Measurements from ENCODE around the gene PAFAH2.
A peak's percentile ranks its signal among the peaks of the same experiment; 100 is the strongest.

The PAFAH2 gene

DNA sequence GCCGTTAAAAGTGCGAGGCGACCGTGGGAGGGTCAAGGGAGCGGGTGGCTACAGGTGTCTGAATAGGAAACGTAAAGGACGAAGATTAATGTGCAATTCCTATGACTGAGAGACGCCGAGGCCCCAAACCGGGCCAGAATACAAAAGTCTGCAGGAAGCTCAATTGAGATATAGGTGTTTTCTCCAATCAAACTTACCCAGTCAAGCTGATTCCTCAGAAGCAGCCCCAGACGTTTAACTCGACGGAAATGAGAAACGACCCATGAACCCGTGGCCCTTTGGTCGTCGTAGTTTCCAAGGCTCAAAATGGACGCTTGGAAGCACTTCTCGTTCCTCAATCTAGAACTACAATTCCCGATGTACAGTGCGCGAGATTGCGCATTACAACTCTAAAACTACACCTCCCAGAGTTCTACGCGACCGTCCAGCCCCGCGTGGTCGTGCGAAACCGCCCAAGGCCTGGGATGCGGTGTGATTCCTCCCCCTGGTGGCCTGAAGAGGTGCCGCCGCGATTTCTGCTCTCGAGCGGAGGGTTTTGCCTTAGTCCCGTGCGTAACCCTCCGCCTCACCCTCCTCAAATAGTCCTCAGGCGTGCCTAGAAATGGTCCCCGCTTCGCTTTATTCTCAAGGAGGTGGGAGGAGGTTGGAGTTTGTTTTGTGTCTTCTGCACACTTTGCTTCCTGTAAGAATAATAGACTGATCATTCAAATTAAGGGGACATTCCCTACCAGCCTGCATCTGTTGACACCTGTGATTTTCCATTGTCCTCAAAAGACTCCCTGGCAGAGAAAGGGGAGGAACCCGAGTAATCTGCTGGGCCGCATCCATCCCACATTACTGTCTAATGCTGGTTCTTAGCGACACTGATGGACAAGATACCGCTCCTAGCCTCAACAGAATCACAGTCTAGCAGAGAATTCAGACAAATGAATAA, at the start of gene PAFAH2:
Gene PAFAH2 (minus strand): TSS at position 236 of the 934 bp plus-strand sequence. CDS start 7,247 bp downstream, outside the sequence.
- peak; percentile 99 for DNase-seq

DNA sequence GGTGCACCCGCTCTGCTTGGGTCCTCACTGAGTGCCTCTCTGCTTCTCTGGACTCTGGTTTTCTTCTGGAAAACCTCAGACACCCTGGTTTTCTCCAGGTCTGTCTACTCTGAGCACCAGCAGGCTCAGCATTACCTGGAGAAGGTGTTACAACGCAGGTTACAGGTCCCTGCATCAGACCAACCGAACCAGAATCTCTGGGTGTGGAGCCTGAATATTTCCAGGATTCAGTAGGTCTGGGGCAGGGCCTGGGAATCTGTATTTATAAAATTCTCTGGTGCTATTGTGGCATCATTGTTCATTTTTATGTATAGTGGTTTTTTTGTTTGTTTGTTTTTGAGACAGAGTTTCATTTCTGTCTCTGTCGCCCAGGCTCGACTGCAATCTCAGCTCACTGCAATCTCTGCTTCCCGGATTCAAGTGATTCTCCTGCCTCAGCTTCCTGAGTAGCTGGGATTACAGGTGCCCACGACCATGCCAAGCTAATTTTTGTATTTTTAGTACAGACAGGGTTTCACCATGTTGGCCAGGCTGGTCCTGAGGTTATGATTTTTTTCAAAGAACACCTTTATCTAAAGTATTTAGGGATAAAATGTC, 49.5 kb upstream of the PAFAH2 start:
- DNase-seq: no peak

GRCh38 chr1:26046246-26047095, 48.6 kb upstream of the PAFAH2 start:
- DNase-seq: no peak

- no peak for DNase-seq
Measured at GRCh38 chr1:26045722-26046245, 47.9 kb upstream of the PAFAH2 start, which contains the start of gene SLC30A2. Gene SLC30A2 (minus strand): TSS chr1:26046118. CDS start chr1:26045896, 222 bp downstream.

DNA sequence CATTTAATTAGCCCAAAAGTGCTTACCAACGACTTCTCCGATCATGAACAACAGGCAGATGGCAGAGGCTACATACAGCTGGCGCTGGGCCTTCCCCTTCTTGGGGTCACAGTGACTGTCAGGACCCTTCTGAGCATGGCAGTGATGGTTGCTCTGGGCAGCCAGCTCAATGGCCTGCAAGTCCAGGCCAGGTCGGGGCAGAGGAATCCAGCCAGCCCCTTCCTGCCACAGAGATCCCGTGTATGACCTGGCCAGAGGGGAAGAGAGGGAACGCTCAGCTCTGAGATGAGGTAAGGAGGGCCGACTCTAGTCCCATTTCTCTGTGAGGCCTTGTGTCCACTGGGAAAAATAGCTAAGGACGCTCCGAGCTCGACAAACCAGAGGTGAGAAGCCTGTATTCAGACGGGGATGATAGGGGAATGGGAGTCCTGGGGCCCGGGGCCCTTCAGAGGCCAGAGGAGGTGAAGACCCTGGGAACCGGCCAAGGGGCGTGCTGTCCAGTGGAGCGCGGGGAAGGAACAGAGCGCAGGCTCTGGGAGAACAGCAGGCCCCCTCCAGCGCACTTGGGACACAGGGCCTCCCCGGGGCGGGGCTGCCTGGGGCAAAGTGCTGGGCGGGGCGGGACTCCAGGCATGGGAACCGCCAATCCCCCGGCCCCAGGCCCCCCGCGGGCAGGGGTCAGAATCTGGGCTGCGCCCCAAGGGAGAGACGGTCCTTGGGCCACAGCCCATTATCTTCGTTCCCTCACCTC, 47.3 kb upstream of the PAFAH2 start:
- no peak for DNase-seq

GRCh38 chr1:26044414-26044813, 46.6 kb upstream of the PAFAH2 start:
- DNase-seq: no peak

- DNase-seq: no peak
Measured at GRCh38 chr1:26043765-26044164, 45.9 kb upstream of the PAFAH2 start.

- no peak for DNase-seq
Measured at GRCh38 chr1:26041978-26042377, 44.1 kb upstream of the PAFAH2 start.

GRCh38 chr1:26041401-26041800, 43.5 kb upstream of the PAFAH2 start:
- DNase-seq: no peak

DNA sequence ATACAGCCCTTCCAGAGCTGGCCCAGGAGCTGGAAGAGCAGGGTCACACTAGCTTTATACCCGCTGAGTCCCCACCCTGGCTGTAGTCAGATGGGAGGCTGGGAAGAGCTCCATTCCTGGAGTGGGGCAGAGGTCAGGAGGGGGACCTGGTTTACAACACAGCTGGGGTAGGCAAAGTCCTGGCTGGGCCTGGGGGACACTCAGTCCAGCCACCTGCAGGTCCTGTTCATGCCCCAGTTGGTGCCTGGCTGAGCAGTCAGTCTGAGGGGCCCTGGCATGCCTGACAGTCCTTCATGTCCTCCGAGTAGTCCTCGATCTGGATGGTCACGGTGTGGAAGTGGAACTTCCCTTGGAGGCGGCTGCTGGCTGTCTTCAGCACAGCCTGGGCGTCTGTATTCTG, 41.0 kb upstream of the PAFAH2 start:
- no peak for DNase-seq

- DNase-seq: no peak
Measured at GRCh38 chr1:26038477-26038876, 40.6 kb upstream of the PAFAH2 start.

DNA sequence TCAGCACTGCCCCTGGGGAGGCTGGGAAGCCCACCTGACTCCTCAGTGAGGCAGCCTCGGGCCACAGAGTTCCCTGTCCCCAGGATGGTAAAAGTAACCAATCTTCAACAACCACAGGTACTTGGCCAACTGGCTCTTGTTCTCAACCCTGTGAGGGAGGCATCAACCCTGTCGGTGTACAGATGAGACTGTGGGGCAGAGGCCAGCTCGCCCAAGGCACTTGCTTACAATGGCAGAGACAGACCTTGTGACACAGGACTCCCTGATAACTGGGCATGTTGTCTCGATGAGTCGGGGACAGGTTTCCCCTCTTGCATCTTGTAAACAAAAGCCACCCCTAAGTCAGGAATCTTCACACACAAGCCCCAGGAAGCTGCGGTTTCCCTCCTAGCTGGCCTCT, 40.0 kb upstream of the PAFAH2 start:
- DNase-seq: no peak

DNA sequence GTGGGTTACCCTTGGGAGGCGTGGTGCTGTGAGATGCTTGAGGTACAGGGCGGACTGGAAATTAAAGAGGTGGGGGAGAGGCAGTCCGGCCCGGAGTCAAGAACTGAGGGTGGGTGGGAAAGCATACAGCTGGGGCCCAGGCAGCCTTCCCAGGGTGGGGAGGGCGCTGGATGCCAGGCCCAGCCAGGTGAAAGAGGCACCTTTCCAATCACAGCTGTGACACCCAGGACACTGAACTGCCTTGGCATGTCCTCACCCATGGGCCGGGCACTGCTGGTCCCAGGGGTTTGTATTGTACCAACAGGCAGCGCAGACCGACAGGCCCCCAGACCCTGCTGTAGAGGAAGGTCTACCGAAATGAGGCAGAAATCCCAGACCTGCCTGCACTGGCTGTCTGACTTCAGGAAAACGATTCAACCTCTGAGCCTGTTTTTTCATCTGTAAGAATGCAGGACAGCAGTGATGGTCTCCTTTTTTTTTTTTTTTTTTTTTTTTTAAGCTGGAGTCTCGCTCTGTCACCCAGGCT, 39.0 kb upstream of the PAFAH2 start:
- no peak for DNase-seq

GRCh38 chr1:26035959-26036755, 38.3 kb upstream of the PAFAH2 start:
- DNase-seq: peak; percentile 63

DNA sequence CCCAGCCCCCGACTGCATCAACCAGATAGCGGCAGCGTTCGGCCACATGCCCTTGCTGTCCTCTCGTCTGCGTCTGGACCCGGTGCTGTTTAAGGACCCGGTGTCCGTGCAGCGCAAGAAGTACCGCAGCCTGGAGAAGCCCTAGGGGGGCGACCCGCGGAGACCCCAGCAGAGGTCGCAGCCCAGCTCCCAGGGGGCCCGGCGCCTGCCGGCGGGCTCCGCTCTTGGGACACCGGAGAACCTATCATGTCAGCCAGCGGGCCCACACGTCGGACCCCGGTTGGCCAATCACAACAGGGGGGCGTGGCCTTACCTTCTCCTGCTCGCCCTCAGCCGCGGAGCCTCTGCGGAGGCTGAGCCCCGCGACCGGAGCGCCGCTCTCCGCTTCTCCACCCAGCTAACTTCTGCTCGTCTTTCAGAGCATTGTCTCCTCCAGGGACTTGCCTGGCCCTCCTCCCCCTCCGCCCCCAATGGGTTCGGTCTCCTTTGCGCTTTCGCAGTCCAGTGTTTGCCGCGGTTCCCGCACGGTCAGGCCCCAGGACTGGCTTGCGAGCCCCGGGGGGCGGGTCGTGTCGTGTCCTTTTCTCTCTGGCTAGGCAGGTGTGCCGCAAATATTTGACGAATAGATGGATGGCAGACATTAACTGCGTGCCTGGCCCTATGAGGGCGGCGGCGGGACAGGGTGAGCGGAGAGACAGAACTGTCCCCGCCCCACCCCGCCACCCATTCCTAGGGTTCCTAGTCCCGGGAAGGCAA, 37.5 kb upstream of the PAFAH2 start:
- peak; percentile 92 for DNase-seq

GRCh38 chr1:26034504-26035202, 36.8 kb upstream of the PAFAH2 start:
- no peak for DNase-seq

DNA sequence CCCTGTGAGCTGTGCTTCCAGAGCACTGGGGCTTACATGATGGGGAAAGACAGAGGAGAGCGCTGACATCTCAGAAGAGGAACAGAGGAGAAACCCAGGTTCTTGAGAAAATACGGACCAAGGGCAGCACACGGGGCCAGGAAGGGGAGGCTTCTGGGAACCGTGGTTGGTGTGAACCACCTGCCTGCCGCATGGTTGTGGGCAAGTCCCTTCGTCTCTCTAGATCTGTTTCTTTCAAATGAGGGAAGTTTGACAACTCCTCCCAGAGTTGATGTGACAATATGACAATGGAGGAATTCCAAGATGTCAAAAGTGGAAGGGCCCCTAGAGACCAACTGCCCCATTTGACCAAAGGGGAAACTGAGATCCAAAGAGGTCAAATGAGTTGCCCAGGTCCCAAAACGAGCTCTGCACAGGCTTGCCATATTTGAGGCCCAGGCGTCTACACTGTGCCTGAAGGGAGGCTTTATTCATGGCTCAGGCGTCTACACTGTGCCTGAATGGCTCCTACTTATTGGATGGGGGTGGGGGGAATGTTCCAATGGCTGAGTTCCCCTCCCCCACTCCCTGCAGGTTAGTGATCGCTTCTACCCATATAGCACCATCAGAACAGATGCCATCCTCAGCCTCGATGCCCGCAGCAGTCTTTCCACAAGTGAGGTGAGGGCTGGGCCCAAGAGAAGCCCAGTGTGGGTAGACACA, 34.9 kb upstream of the PAFAH2 start:
- no peak for DNase-seq

GRCh38 chr1:26031611-26032220, 33.9 kb upstream of the PAFAH2 start:
- peak; percentile 75 for DNase-seq

Data from fibroblast of upper back skin (primary cell).